Activated CD8-positive, alpha-beta T cell treated with anti-CD3 and anti-CD28 coated beads for 36 hours (primary cell): ENCODE results near the gene ZNF787. TPM values are rescaled to one million over a fixed set of nuclear protein-coding genes. Genes with fewer than 3 reads are reported as not detected.
"Not testable (repeated sequence)": the region's sequence is repeated elsewhere in the genome, so short reads cannot be mapped to it uniquely, and the experiment has no call there.

Experiments used
- ATAC-seq: fragments of 200-7000 bp; cut with Tn5 transposase; one replicate; pipeline ENCODE4 v1.10.0; 2021; ENCODE audit warnings: mild to moderate bottlenecking, moderate library complexity
- CTCF ChIA-PET: fragments of 350-600 bp; sonication (Branson Sonifier 250); formaldehyde crosslinking; loops from one replicate; lab custom pipeline; 2021; ENCODE audit warnings: antibody characterized with exemption; lab: Charles Lee
- POLR2A ChIA-PET: fragments of 350-600 bp; sonication (Branson Sonifier 250); formaldehyde crosslinking; loops from one replicate; lab custom pipeline; 2021; ENCODE audit warnings: antibody characterized with exemption; lab: Charles Lee
- DNase-seq: peaks from one replicate; pipeline ENCODE4 v3.0.0-alpha.2; 2020
- H3K27ac Mint-ChIP-seq: one replicate; pipeline ENCODE4 v1.8.0; 2021; ENCODE audit warnings: mild to moderate bottlenecking, mixed read lengths
- H3K27me3 Mint-ChIP-seq: one replicate; pipeline ENCODE4 v1.8.0; 2021; ENCODE audit warnings: mixed read lengths
- H3K36me3 Mint-ChIP-seq: one replicate; pipeline ENCODE4 v1.8.0; 2021; ENCODE audit warnings: low read depth, mixed read lengths
- H3K4me1 Mint-ChIP-seq: one replicate; pipeline ENCODE4 v1.8.0; 2021; ENCODE audit warnings: low read depth, mixed read lengths
- H3K4me3 Mint-ChIP-seq: one replicate; pipeline ENCODE4 v1.8.0; 2021; ENCODE audit warnings: mild to moderate bottlenecking, moderate library complexity, mixed read lengths
- H3K9me3 Mint-ChIP-seq: one replicate; pipeline ENCODE4 v1.8.0; 2021; ENCODE audit warnings: mixed read lengths
- CTCF ChIP-seq: fragments of 200-600 bp; IDR thresholded peaks from one replicate; pipeline ENCODE4 v1.8.0; 2022; ENCODE audit warnings: antibody characterized with exemption, mild to moderate bottlenecking
- intact Hi-C: fragments of 100-400 bp; cut with micrococcal nuclease; formaldehyde crosslinking; loops from one replicate; pipeline ENCODE4 v1.10.0; 2022
- total RNA-seq, 2 experiments: library from RNA; stranded (reverse); gene quantifications; one replicate each; pipeline ENCODE4 v1.2.3, GENCODE V29; 2021

Gene ZNF787
- total RNA-seq, 2 experiments from 2014 or later: 24.2 to 25.8 TPM

GRCh38 chr19:56106993-56107392 is 14.1 kb downstream of the ZNF787 start:
- ATAC-seq (no peak), DNase-seq (no peak)
- Mint-ChIP-seq H3K27ac (peak overlapping the region; percentile 11), H3K4me3 (no peak overlapping the region), H3K36me3 (peaks cover 6% of the 10 kb centered on the region), H3K4me1 (peaks cover 48% of the 10 kb centered on the region), H3K27me3 (no peaks in the 10 kb centered on the region), H3K9me3 (no peaks in the 10 kb centered on the region)
- TF ChIP-seq CTCF: no peak
- CTCF ChIA-PET: no interaction called here
- intact Hi-C loops: loop anchor here (10.0 kb wide), 1 partner anchor 48 kb away; no protein-coding TSS in a partner anchor
- POLR2A ChIA-PET: interaction anchor here (1.1 to 1.4 kb wide), 2 partner anchors 22 to 28 kb away, joined by 3 read pairs; no protein-coding TSS in a partner anchor

GRCh38 chr19:56106397-56106849 is 14.7 kb downstream of the ZNF787 start:
- H3K27me3 Mint-ChIP-seq: no peaks in the 10 kb centered on the region
- H3K4me1 Mint-ChIP-seq: peaks cover 42% of the 10 kb centered on the region
- ChIA-PET POLR2A (no interaction called here), CTCF (no interaction called here)
- no peak for TF ChIP-seq CTCF
- ATAC-seq (no peak), DNase-seq (no peak)
- H3K9me3 Mint-ChIP-seq: no peaks in the 10 kb centered on the region
- peak overlapping the region; percentile 11 for H3K27ac Mint-ChIP-seq
- H3K36me3 Mint-ChIP-seq: peaks cover 9% of the 10 kb centered on the region
- no peak overlapping the region for H3K4me3 Mint-ChIP-seq
- intact Hi-C loops: loop anchor here (10.0 kb wide), 1 partner anchor 48 kb away; no protein-coding TSS in a partner anchor

- POLR2A ChIA-PET, ATAC-seq, H3K27me3 Mint-ChIP-seq, H3K4me3 Mint-ChIP-seq, H3K27ac Mint-ChIP-seq, H3K9me3 Mint-ChIP-seq, DNase-seq: not testable (repeated sequence)
- CTCF ChIA-PET: interaction anchor here (0.9 to 1.4 kb wide), 3 partner anchors 16 to 66 kb away, joined by 3 to 4 read pairs (median 4); no protein-coding TSS in a partner anchor
- intact Hi-C loops: loop anchor here (10.0 kb wide), 1 partner anchor 49 kb away; no protein-coding TSS in a partner anchor
- Mint-ChIP-seq H3K4me1 (peaks cover 40% of the 10 kb centered on the region), H3K36me3 (peaks cover 11% of the 10 kb centered on the region)
Measured at GRCh38 chr19:56105831-56106396, 15.2 kb downstream of the ZNF787 start.

- ATAC-seq: peak; percentile 70
- Mint-ChIP-seq H3K4me1 (peaks cover 34% of the 10 kb centered on the region), H3K36me3 (peaks cover 11% of the 10 kb centered on the region), H3K27me3 (no peaks in the 10 kb centered on the region), H3K4me3 (no peak overlapping the region), H3K27ac (peak overlapping the region; percentile 1), H3K9me3 (no peaks in the 10 kb centered on the region)
- peak; percentile 69 for TF ChIP-seq CTCF
- intact Hi-C loops: loop anchor here (10.0 kb wide), 1 partner anchor 50 kb away; no protein-coding TSS in a partner anchor
- ChIA-PET POLR2A (no interaction called here), CTCF (interaction anchor here (0.6 to 1.4 kb wide), 8 partner anchors 9 to 67 kb away, joined by 3 to 6 read pairs (median 3); no protein-coding TSS in a partner anchor)
- peak; percentile 58 for DNase-seq
Measured at GRCh38 chr19:56105090-56105701, 15.9 kb downstream of the ZNF787 start.

GRCh38 chr19:56104423-56104822 is 16.7 kb downstream of the ZNF787 start:
- Mint-ChIP-seq H3K4me3 (no peak overlapping the region), H3K4me1 (peaks cover 34% of the 10 kb centered on the region), H3K27ac (no peak overlapping the region), H3K27me3 (no peaks in the 10 kb centered on the region), H3K9me3 (no peaks in the 10 kb centered on the region), H3K36me3 (peaks cover 11% of the 10 kb centered on the region)
- ChIA-PET POLR2A (interaction anchor here (0.7 kb wide), 1 partner anchor 39 kb away, joined by 3 read pairs; no protein-coding TSS in a partner anchor), CTCF (interaction anchor here (1.1 to 1.4 kb wide), 5 partner anchors 9 to 68 kb away, joined by 3 to 6 read pairs (median 3); no protein-coding TSS in a partner anchor)
- DNase-seq: no peak
- TF ChIP-seq CTCF: no peak
- ATAC-seq: no peak
- intact Hi-C loops: loop anchor here (10.0 kb wide), 1 partner anchor 50 kb away; no protein-coding TSS in a partner anchor
